ENCODE measurements around the gene CHIT1. TPM values are rescaled to one million over a fixed set of nuclear protein-coding genes. Genes with fewer than 3 reads are reported as not detected.

Gene CHIT1
- total and polyA plus RNA-seq, 9 of the 15 experiments (the other 6 are each of a cell fraction or from before 2014, with no cell fraction given) = not detected

Other genes starting within 250 kb of the CHIT1 start
Only the 7 nearest of the 9 such genes appear.
- gene PPFIA4, start 203.2 kb downstream of the CHIT1 start, total RNA-seq (2014; rRNA removed) = 0.94 and 1.00 TPM in 2 replicates
- gene PPFIA4, start 203.2 kb downstream of the CHIT1 start, total RNA-seq (2014; rRNA removed; fragmentation: Illumina TruSeq; extraction: Trizol) = 0.22 and 0.36 TPM in 2 replicates
- 0.43 and 0.60 TPM in 2 replicates for gene PPFIA4, start 203.2 kb downstream of the CHIT1 start, total RNA-seq (2015; rRNA removed; fragmentation: Illumina TruSeq; extraction: Trizol)
- 1.9 and 2.0 TPM in 2 replicates for gene PPFIA4, start 203.2 kb downstream of the CHIT1 start, total RNA-seq (2021)
- 12.0 and 15.5 TPM in 2 replicates for gene PPFIA4, start 203.2 kb downstream of the CHIT1 start, polyA plus RNA-seq (2011; rRNA removed)
- gene PPFIA4, start 203.2 kb downstream of the CHIT1 start, polyA plus RNA-seq (2014; fragmentation: Illumina TruSeq; extraction: Trizol) = 0.69 and 0.70 TPM in 2 replicates
- gene PPFIA4, start 203.2 kb downstream of the CHIT1 start, polyA plus RNA-seq (2014; fragmentation: Nextera tagmentation; extraction: Ambion mirVana) = under 1 TPM; 0.07 to 0.08 TPM
- gene PPFIA4, start 203.2 kb downstream of the CHIT1 start, polyA plus RNA-seq (2014; rRNA removed) = 1.2 and 5.3 TPM in 2 replicates
- not detected in 2 replicates for gene MYOG, start 143.7 kb downstream of the CHIT1 start, total RNA-seq (2014; rRNA removed)
- gene MYOG, start 143.7 kb downstream of the CHIT1 start, total RNA-seq (2014; rRNA removed; fragmentation: Illumina TruSeq; extraction: Trizol) = not detected in 2 replicates
- gene MYOG, start 143.7 kb downstream of the CHIT1 start, total RNA-seq (2015; rRNA removed; fragmentation: Illumina TruSeq; extraction: Trizol) = not detected in 2 replicates
- gene MYOG, start 143.7 kb downstream of the CHIT1 start, total RNA-seq (2021) = not detected in 2 replicates
- gene MYOG, start 143.7 kb downstream of the CHIT1 start, polyA plus RNA-seq (2011; rRNA removed) = not detected in 2 replicates
- not detected in 2 replicates for gene MYOG, start 143.7 kb downstream of the CHIT1 start, polyA plus RNA-seq (2014; fragmentation: Illumina TruSeq; extraction: Trizol)
- not detected for gene MYOG, start 143.7 kb downstream of the CHIT1 start, polyA plus RNA-seq (2014; fragmentation: Nextera tagmentation; extraction: Ambion mirVana)
- not detected in 2 replicates for gene MYOG, start 143.7 kb downstream of the CHIT1 start, polyA plus RNA-seq (2014; rRNA removed)
- not detected in 2 replicates for gene ADORA1, start 101.9 kb downstream of the CHIT1 start, total RNA-seq (2014; rRNA removed)
- gene ADORA1, start 101.9 kb downstream of the CHIT1 start, total RNA-seq (2014; rRNA removed; fragmentation: Illumina TruSeq; extraction: Trizol) = not detected in 2 replicates
- not detected in 2 replicates for gene ADORA1, start 101.9 kb downstream of the CHIT1 start, total RNA-seq (2015; rRNA removed; fragmentation: Illumina TruSeq; extraction: Trizol)
- not detected in 2 replicates for gene ADORA1, start 101.9 kb downstream of the CHIT1 start, total RNA-seq (2021)
- gene ADORA1, start 101.9 kb downstream of the CHIT1 start, polyA plus RNA-seq (2011; rRNA removed) = not detected in 2 replicates
- not detected in 2 replicates for gene ADORA1, start 101.9 kb downstream of the CHIT1 start, polyA plus RNA-seq (2014; fragmentation: Illumina TruSeq; extraction: Trizol)
- not detected for gene ADORA1, start 101.9 kb downstream of the CHIT1 start, polyA plus RNA-seq (2014; fragmentation: Nextera tagmentation; extraction: Ambion mirVana)
- not detected in 2 replicates for gene ADORA1, start 101.9 kb downstream of the CHIT1 start, polyA plus RNA-seq (2014; rRNA removed)
- not detected in 2 replicates for gene MYBPH, start 53.8 kb downstream of the CHIT1 start, total RNA-seq (2014; rRNA removed)
- not detected in 2 replicates for gene MYBPH, start 53.8 kb downstream of the CHIT1 start, total RNA-seq (2014; rRNA removed; fragmentation: Illumina TruSeq; extraction: Trizol)
- gene MYBPH, start 53.8 kb downstream of the CHIT1 start, total RNA-seq (2015; rRNA removed; fragmentation: Illumina TruSeq; extraction: Trizol) = not detected in 2 replicates
- gene MYBPH, start 53.8 kb downstream of the CHIT1 start, total RNA-seq (2021) = not detected in 2 replicates
- not detected in 2 replicates for gene MYBPH, start 53.8 kb downstream of the CHIT1 start, polyA plus RNA-seq (2011; rRNA removed)
- not detected in 2 replicates for gene MYBPH, start 53.8 kb downstream of the CHIT1 start, polyA plus RNA-seq (2014; fragmentation: Illumina TruSeq; extraction: Trizol)
- gene MYBPH, start 53.8 kb downstream of the CHIT1 start, polyA plus RNA-seq (2014; fragmentation: Nextera tagmentation; extraction: Ambion mirVana) = not detected
- 0.13 TPM in 1 of 2 replicates, not detected in the other for gene MYBPH, start 53.8 kb downstream of the CHIT1 start, polyA plus RNA-seq (2014; rRNA removed)
- not detected in 2 replicates for gene CHI3L1, start 43.0 kb downstream of the CHIT1 start, total RNA-seq (2014; rRNA removed)
- not detected in 2 replicates for gene CHI3L1, start 43.0 kb downstream of the CHIT1 start, total RNA-seq (2014; rRNA removed; fragmentation: Illumina TruSeq; extraction: Trizol)
- not detected in 2 replicates for gene CHI3L1, start 43.0 kb downstream of the CHIT1 start, total RNA-seq (2015; rRNA removed; fragmentation: Illumina TruSeq; extraction: Trizol)
- not detected in 2 replicates for gene CHI3L1, start 43.0 kb downstream of the CHIT1 start, total RNA-seq (2021)
- not detected in 2 replicates for gene CHI3L1, start 43.0 kb downstream of the CHIT1 start, polyA plus RNA-seq (2011; rRNA removed)
- not detected in 2 replicates for gene CHI3L1, start 43.0 kb downstream of the CHIT1 start, polyA plus RNA-seq (2014; fragmentation: Illumina TruSeq; extraction: Trizol)
- not detected for gene CHI3L1, start 43.0 kb downstream of the CHIT1 start, polyA plus RNA-seq (2014; fragmentation: Nextera tagmentation; extraction: Ambion mirVana)
- gene CHI3L1, start 43.0 kb downstream of the CHIT1 start, polyA plus RNA-seq (2014; rRNA removed) = not detected in 2 replicates
- 8.7 and 11.3 TPM in 2 replicates for gene BTG2, start 75.8 kb upstream of the CHIT1 start, total RNA-seq (2014; rRNA removed)
- 5.8 and 7.2 TPM in 2 replicates for gene BTG2, start 75.8 kb upstream of the CHIT1 start, total RNA-seq (2014; rRNA removed; fragmentation: Illumina TruSeq; extraction: Trizol)
- gene BTG2, start 75.8 kb upstream of the CHIT1 start, total RNA-seq (2015; rRNA removed; fragmentation: Illumina TruSeq; extraction: Trizol) = 2.6 and 2.9 TPM in 2 replicates
- gene BTG2, start 75.8 kb upstream of the CHIT1 start, total RNA-seq (2021) = 9.6 and 11.5 TPM in 2 replicates
- gene BTG2, start 75.8 kb upstream of the CHIT1 start, polyA plus RNA-seq (2011; rRNA removed) = 29.7 and 41.9 TPM in 2 replicates
- 9.4 and 12.2 TPM in 2 replicates for gene BTG2, start 75.8 kb upstream of the CHIT1 start, polyA plus RNA-seq (2014; fragmentation: Illumina TruSeq; extraction: Trizol)
- 1 to 10 TPM; 2.3 to 3.8 TPM for gene BTG2, start 75.8 kb upstream of the CHIT1 start, polyA plus RNA-seq (2014; fragmentation: Nextera tagmentation; extraction: Ambion mirVana)
- 10.1 and 12.7 TPM in 2 replicates for gene BTG2, start 75.8 kb upstream of the CHIT1 start, polyA plus RNA-seq (2014; rRNA removed)
- not detected in 2 replicates for gene FMOD, start 121.4 kb upstream of the CHIT1 start, total RNA-seq (2014; rRNA removed)
- gene FMOD, start 121.4 kb upstream of the CHIT1 start, total RNA-seq (2014; rRNA removed; fragmentation: Illumina TruSeq; extraction: Trizol) = not detected in 2 replicates
- not detected in 2 replicates for gene FMOD, start 121.4 kb upstream of the CHIT1 start, total RNA-seq (2015; rRNA removed; fragmentation: Illumina TruSeq; extraction: Trizol)
- 0.13 and 0.20 TPM in 2 replicates for gene FMOD, start 121.4 kb upstream of the CHIT1 start, total RNA-seq (2021)
- 0.03 TPM in 1 of 2 replicates, not detected in the other for gene FMOD, start 121.4 kb upstream of the CHIT1 start, polyA plus RNA-seq (2011; rRNA removed)
- gene FMOD, start 121.4 kb upstream of the CHIT1 start, polyA plus RNA-seq (2014; fragmentation: Illumina TruSeq; extraction: Trizol) = not detected in 2 replicates
- gene FMOD, start 121.4 kb upstream of the CHIT1 start, polyA plus RNA-seq (2014; fragmentation: Nextera tagmentation; extraction: Ambion mirVana) = under 1 TPM in 1 of 2 experiments, not detected in 1; 0.03 TPM
- gene FMOD, start 121.4 kb upstream of the CHIT1 start, polyA plus RNA-seq (2014; rRNA removed) = not detected in 2 replicates